ENCODE measurements around the gene LTF.
"Not testable (repeated sequence)": the region's sequence is repeated elsewhere in the genome, so short reads cannot be mapped to it uniquely, and the experiment has no call there.

DNA sequence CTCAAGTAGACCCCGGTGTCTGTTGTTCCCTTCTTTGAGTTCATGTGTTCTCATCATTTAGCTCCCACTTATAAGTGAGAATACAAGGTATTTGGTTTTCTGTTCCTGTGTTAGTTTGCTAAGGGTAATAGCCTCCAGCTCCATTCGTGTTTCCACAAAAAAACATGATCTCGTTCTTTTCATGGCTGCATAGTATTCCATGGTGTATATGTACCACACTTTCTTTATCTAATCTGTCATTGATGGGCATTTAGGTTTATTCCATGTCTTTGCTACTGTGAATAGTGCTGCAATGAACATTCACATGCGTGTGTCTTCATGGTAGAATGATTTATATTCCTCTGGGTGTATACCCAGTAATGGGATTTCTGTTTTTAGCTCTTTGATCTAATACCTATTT lies 61.8 kb downstream of the LTF start:
- TF ChIP-seq, protein P1, sequence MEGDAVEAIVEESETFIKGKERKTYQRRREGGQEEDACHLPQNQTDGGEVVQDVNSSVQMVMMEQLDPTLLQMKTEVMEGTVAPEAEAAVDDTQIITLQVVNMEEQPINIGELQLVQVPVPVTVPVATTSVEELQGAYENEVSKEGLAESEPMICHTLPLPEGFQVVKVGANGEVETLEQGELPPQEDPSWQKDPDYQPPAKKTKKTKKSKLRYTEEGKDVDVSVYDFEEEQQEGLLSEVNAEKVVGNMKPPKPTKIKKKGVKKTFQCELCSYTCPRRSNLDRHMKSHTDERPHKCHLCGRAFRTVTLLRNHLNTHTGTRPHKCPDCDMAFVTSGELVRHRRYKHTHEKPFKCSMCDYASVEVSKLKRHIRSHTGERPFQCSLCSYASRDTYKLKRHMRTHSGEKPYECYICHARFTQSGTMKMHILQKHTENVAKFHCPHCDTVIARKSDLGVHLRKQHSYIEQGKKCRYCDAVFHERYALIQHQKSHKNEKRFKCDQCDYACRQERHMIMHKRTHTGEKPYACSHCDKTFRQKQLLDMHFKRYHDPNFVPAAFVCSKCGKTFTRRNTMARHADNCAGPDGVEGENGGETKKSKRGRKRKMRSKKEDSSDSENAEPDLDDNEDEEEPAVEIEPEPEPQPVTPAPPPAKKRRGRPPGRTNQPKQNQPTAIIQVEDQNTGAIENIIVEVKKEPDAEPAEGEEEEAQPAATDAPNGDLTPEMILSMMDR (IDR thresholded peaks at IDR 0.05; ENCODE audit: low read depth, low read length, poor library complexity, severe bottlenecking): not testable (repeated sequence)
- TF ChIP-seq EZH2phosphoT487 (IDR thresholded peaks at IDR 0.05; ENCODE audit: borderline replicate concordance, low read length): not testable (repeated sequence)
